Stimulated activated memory B cell treated with anti-CD40 and anti-IgM and Interleukin-4, amounts not matched to agents 10 μg/mL and 1 μg/mL and 100 μg/mL, for 72 hours (primary cell): ENCODE results near the gene VDAC1.
"Not testable (repeated sequence)": the region's sequence is repeated elsewhere in the genome, so short reads cannot be mapped to it uniquely, and the experiment has no call there.

Source experiments
- ATAC-seq: fragments of 150-1000 bp; cut with Tn5 transposase; 2 replicates; pipeline ENCODE4 v1.10.0; 2021
- H3K27ac Mint-ChIP-seq: one replicate; pipeline ENCODE4 v1.8.0; 2022; ENCODE audit warnings: mild to moderate bottlenecking, mixed read lengths
- H3K27me3 Mint-ChIP-seq: one replicate; pipeline ENCODE4 v1.8.0; 2022; ENCODE audit warnings: mixed read lengths
- H3K36me3 Mint-ChIP-seq: one replicate; pipeline ENCODE4 v1.8.0; 2022; ENCODE audit warnings: mixed read lengths
- H3K4me1 Mint-ChIP-seq: one replicate; pipeline ENCODE4 v1.8.0; 2022; ENCODE audit warnings: mixed read lengths
- H3K4me3 Mint-ChIP-seq: one replicate; pipeline ENCODE4 v1.8.0; 2022; ENCODE audit warnings: mild to moderate bottlenecking, moderate library complexity, mixed read lengths
- H3K9me3 Mint-ChIP-seq: one replicate; pipeline ENCODE4 v1.8.0; 2022; ENCODE audit warnings: mixed read lengths

Gene VDAC1

GRCh38 chr5:133950821-133951612, 53.8 kb downstream of the VDAC1 start:
- Mint-ChIP-seq H3K27me3 (no peaks in the 10 kb centered on the region), H3K4me1 (peaks cover 4% of the 10 kb centered on the region), H3K4me3 (no peak overlapping the region), H3K9me3 (no peaks in the 10 kb centered on the region), H3K27ac (peak overlapping the region; percentile 62), H3K36me3 (peaks cover 16% of the 10 kb centered on the region)
- ATAC-seq = no peak

GRCh38 chr5:133948721-133949120, 56.1 kb downstream of the VDAC1 start:
- no peak for ATAC-seq
- Mint-ChIP-seq H3K36me3 (peaks cover 3% of the 10 kb centered on the region), H3K9me3 (no peaks in the 10 kb centered on the region), H3K4me3 (no peak overlapping the region), H3K27ac (no peak overlapping the region), H3K27me3 (no peaks in the 10 kb centered on the region), H3K4me1 (peaks cover 7% of the 10 kb centered on the region)

- Mint-ChIP-seq H3K27me3 (no peaks in the 10 kb centered on the region), H3K9me3 (no peaks in the 10 kb centered on the region), H3K4me1 (peaks cover 11% of the 10 kb centered on the region), H3K4me3 (no peak overlapping the region), H3K27ac (no peak overlapping the region), H3K36me3 (no peaks in the 10 kb centered on the region)
- ATAC-seq = no peak
Measured at GRCh38 chr5:133947431-133947841, 57.3 kb downstream of the VDAC1 start.

GRCh38 chr5:133945568-133945967, 59.2 kb downstream of the VDAC1 start:
- Mint-ChIP-seq H3K36me3 (no peaks in the 10 kb centered on the region), H3K9me3 (no peaks in the 10 kb centered on the region), H3K27me3 (no peaks in the 10 kb centered on the region), H3K4me1 (peaks cover 20% of the 10 kb centered on the region), H3K27ac (peak overlapping the region; percentile 19), H3K4me3 (no peak overlapping the region)
- no peak for ATAC-seq

GRCh38 chr5:133944263-133945185, 60.3 kb downstream of the VDAC1 start:
- H3K4me3 Mint-ChIP-seq = no peak overlapping the region
- H3K27ac Mint-ChIP-seq = no peak overlapping the region
- H3K36me3 Mint-ChIP-seq = no peaks in the 10 kb centered on the region
- peak; percentile 78 for ATAC-seq
- H3K9me3 Mint-ChIP-seq = peaks cover 3% of the 10 kb centered on the region
- H3K4me1 Mint-ChIP-seq = peaks cover 25% of the 10 kb centered on the region
- no peaks in the 10 kb centered on the region for H3K27me3 Mint-ChIP-seq

GRCh38 chr5:133943475-133943817, 61.3 kb downstream of the VDAC1 start:
- H3K4me3 Mint-ChIP-seq = no peak overlapping the region
- ATAC-seq = no peak
- no peaks in the 10 kb centered on the region for H3K27me3 Mint-ChIP-seq
- H3K9me3 Mint-ChIP-seq = peaks cover 4% of the 10 kb centered on the region
- H3K4me1 Mint-ChIP-seq = peaks cover 36% of the 10 kb centered on the region
- H3K27ac Mint-ChIP-seq = no peak overlapping the region
- H3K36me3 Mint-ChIP-seq = no peaks in the 10 kb centered on the region

GRCh38 chr5:133942614-133943474, 61.9 kb downstream of the VDAC1 start:
- Mint-ChIP-seq H3K36me3 (no peaks in the 10 kb centered on the region), H3K9me3 (peaks cover 4% of the 10 kb centered on the region), H3K27ac (peak overlapping the region; percentile 48), H3K4me1 (peaks cover 42% of the 10 kb centered on the region), H3K27me3 (no peaks in the 10 kb centered on the region), H3K4me3 (no peak overlapping the region)
- ATAC-seq = no peak

- Mint-ChIP-seq H3K27me3 (no peaks in the 10 kb centered on the region), H3K36me3 (peaks cover 2% of the 10 kb centered on the region), H3K9me3 (peaks cover 5% of the 10 kb centered on the region), H3K4me3 (no peak overlapping the region), H3K27ac (peak overlapping the region; percentile 42), H3K4me1 (peaks cover 54% of the 10 kb centered on the region)
- ATAC-seq = no peak
Measured at GRCh38 chr5:133941456-133942196, 63.1 kb downstream of the VDAC1 start.

GRCh38 chr5:133939668-133940067, 65.1 kb downstream of the VDAC1 start:
- peaks cover 11% of the 10 kb centered on the region for H3K9me3 Mint-ChIP-seq
- peaks cover 5% of the 10 kb centered on the region for H3K36me3 Mint-ChIP-seq
- H3K27ac Mint-ChIP-seq = peak overlapping the region; percentile 62
- H3K4me3 Mint-ChIP-seq = no peak overlapping the region
- peaks cover 74% of the 10 kb centered on the region for H3K4me1 Mint-ChIP-seq
- no peaks in the 10 kb centered on the region for H3K27me3 Mint-ChIP-seq
- no peak for ATAC-seq

GRCh38 chr5:133938929-133939328, 65.8 kb downstream of the VDAC1 start:
- Mint-ChIP-seq H3K36me3 (peaks cover 5% of the 10 kb centered on the region), H3K9me3 (peaks cover 11% of the 10 kb centered on the region), H3K4me3 (no peak overlapping the region), H3K27ac (peak overlapping the region; percentile 62), H3K27me3 (no peaks in the 10 kb centered on the region), H3K4me1 (peaks cover 74% of the 10 kb centered on the region)
- no peak for ATAC-seq

GRCh38 chr5:133938039-133938821, 66.5 kb downstream of the VDAC1 start:
- Mint-ChIP-seq H3K36me3 (peaks cover 5% of the 10 kb centered on the region), H3K4me1 (peaks cover 81% of the 10 kb centered on the region), H3K9me3 (peaks cover 11% of the 10 kb centered on the region), H3K27me3 (no peaks in the 10 kb centered on the region), H3K27ac (peak overlapping the region; percentile 86), H3K4me3 (no peak overlapping the region)
- ATAC-seq = no peak

GRCh38 chr5:133937628-133938027, 67.1 kb downstream of the VDAC1 start:
- Mint-ChIP-seq H3K4me1 (peaks cover 85% of the 10 kb centered on the region), H3K27ac (peak overlapping the region; percentile 86), H3K9me3 (peaks cover 11% of the 10 kb centered on the region)
- H3K4me3 Mint-ChIP-seq, ATAC-seq, H3K27me3 Mint-ChIP-seq, H3K36me3 Mint-ChIP-seq: not testable (repeated sequence)

GRCh38 chr5:133936651-133937015, 68.1 kb downstream of the VDAC1 start:
- Mint-ChIP-seq H3K9me3 (peaks cover 11% of the 10 kb centered on the region), H3K36me3 (peaks cover 5% of the 10 kb centered on the region), H3K4me3 (peak overlapping the region; percentile 46), H3K27me3 (no peaks in the 10 kb centered on the region), H3K4me1 (peaks cover 87% of the 10 kb centered on the region), H3K27ac (peak overlapping the region; percentile 86)
- ATAC-seq = no peak
